GM21717 (cell line): ENCODE data around the gene MCEE.
"Not testable (repeated sequence)": the region's sequence is repeated elsewhere in the genome, so short reads cannot be mapped to it uniquely, and the experiment has no call there.

Experiments
- ATAC-seq: cut with Tn5 transposase; IDR thresholded peaks from one replicate; pipeline ENCODE4 v1.9.1; 2021; ENCODE audit warnings: mild to moderate bottlenecking, moderate library complexity; ENCODE audit not compliant: unreplicated experiment

The MCEE gene

DNA sequence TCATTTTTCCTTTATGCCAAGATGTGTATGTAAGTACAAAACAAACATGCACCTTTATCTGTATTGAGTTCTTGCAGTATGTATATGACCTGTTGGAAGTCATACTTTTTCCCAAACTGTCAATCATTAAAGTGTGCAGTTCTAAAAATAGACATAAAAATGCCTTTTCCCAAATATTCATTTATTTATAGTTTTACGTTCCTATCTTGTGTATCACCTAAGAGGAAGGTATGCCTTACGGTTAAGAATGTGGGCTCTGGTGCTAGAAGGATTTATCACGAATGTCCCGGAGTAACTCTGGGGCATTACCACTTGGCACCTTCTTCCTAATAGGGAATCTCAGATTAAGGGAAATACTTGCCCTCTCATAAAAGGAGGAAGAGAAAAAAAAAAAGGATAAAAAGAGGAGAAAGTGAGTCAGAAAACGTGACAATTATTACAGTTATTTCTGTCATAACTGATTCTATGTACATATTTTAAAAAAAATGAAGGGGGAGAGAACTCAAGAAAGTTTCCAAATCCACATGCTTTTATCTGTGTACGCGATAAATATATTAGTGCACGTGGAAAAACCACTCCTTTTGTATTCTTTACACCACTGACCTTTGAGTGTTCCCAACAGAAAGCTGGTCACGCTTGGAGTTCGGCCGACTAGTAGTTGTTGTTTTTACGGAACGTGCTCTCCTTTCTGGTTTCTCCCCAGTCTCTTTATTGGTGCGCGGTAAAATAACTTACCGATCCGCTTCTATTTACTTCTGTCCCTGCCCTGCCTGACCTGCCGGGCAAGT lies 721 bp downstream of the MCEE start:
- ATAC-seq, result no peak

DNA sequence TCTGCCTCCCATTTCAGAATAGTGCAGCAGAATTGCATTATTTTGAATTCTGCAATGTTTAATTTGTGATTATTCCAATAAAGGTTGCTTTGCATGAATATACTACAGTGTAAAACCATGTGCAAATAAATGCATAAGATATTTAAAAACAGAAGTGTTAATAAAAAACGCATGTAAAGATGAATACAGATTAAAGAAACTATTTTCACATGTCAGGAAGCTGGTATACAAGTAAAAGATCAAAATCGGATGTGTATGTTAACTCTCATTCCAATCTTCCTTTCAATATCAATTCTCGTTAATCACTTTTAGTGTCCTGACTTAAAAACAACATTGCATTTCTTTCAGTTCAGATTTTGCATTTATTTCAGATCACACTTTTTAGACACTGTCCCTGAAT lies 3.1 kb downstream of the MCEE start:
- ATAC-seq, result no peak

DNA sequence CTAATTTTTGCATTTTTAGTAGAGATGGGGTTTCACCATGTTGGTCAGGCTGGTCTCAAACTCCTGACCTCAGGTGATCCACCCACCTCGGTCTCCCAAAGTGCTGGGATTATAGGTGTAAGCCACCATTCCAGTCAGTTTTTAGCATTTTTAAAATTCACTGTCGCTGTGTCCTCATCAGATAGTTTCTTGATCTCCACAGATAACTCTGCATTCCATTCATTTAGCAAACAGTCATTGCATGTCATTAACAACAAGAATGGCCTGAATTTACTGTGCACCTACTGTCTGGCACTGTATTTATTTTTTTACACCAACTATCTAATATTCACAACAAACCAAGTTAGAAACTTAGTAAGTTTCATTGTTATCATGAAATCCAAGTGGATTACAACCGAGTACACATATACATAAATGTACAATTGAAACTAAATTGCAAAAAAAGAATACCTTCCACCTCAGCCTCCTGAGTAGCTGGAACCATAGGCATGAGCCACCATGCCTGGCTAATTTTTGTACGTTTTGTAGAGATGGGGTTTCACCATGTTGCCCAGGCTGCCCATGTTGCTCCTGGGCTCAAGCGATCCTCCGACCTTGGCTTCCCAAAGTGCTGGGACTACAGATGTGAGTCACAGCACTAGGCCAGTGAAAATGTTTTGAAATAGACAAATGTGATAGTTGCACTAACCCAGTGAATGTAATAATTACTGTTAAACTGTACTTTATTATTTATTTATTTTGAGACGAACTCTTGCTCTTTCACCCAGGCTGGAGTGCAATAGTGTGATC lies 4.3 kb downstream of the MCEE start:
- no peak for ATAC-seq

DNA sequence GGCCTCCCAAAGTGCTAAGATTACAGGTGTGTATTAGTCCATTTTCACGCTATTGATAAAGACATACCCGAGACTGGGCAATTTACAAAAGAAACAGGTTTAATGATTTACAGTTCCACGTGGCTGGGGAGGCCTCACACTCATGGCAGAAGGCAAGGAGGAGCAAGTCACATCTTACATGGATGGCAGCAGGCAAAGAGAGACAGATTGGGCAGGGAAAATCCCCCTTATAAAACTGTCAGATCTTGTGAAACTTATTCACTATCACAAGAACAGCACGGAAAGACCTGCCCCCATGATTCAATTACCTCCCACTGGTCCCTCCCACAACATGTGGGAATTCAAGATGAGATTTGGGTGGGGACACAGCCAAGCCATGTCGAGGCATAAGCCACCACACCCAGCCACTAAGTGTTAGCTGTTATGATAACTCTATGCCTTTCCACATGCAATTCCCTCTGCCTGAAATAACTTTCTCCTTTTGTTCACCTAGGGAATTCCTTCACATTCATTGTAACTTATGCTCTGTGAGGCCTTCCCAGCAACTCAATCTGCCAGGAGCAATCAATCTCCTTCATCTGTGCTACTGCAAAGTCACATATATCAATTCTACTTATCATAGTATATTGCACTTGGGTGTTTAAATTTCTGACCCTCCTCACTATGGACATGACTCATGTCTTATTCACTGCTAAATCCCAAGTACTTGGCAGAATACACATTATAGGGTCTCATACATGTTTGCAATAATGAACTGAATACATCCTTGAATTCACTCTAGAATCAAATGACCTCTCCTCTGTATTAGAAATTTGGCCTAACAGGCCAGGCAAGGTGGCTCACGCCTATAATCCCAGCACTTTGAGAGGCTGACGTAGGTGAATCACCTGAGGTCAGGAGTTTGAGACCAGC lies 7.4 kb downstream of the MCEE start:
- ATAC-seq, result no peak

DNA sequence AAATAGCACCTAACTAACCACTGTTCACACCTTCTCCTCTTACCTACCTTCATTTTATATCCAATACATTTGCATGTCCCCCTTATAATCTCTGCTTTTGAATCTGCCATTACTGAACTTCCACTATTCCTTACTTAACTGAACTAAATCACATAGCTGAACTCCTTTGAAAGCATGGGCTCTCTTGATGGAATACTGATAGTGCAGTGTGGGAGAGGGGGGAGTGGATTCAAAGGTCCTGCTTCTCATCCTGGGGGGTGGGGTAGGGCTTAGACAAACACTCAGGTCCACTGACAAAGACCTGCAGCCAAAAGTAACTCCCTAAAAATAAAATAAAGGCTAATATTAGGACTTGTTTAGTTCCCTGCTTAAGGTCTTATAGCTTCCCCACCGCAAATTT lies 8.6 kb downstream of the MCEE start:
- no peak for ATAC-seq

DNA sequence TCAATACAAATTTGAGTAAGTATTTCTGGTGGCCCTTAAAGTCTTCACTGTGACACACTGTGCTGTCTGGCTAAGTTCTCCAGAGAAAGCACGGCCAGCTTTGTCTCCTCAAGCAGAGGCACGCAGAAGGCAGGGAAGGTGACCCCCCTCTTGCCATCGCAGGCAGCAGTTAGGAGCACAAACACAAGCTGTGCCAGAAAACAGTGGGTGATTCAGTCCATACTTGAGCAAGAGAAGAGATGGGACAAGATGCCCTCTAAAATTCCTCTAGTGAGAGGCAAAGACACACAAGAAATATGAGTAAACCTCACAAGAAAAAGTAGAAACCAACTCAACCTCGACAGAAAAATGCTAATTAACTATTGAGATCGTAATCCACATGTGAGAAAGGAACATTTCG lies 9.8 kb downstream of the MCEE start:
- ATAC-seq, result no peak

DNA sequence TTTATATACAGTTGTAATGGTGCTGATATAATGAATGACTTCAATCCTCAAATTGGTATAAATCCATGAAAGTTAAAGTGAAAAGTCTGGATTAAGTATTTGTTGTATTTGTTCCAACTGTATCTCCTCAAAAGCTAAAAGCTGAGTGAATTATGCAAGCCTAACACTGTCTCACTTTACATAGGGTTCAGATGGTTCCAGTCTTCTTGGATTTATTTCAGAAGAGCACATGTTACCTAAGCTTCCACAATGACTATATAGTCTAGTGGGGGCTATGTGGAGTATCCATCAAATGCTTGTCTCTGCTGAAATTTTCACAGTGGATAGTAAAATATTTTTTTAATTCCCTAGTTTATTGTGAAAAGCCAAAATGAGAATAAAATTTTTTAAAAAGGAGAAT lies 13.0 kb downstream of the MCEE start:
- ATAC-seq, result no peak

DNA sequence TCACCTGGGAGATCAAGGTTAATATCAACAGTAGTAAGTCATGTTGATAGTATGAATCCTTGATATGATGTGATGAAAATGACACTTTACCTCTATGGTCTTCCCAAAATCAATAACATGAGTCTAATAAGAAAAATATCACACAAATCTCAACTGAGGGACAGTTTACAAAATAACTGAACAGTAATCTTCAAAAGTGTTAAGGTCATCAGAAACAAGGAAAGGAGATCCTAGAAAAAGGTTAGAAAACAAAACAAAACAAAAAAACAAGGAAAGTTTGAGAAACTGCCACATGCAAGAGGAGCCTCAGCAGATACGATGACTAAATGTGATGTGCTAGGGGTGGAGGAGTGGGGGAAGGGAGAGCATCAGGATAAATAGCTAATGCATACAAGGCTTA lies 16.2 kb downstream of the MCEE start:
- ATAC-seq, result no peak

DNA sequence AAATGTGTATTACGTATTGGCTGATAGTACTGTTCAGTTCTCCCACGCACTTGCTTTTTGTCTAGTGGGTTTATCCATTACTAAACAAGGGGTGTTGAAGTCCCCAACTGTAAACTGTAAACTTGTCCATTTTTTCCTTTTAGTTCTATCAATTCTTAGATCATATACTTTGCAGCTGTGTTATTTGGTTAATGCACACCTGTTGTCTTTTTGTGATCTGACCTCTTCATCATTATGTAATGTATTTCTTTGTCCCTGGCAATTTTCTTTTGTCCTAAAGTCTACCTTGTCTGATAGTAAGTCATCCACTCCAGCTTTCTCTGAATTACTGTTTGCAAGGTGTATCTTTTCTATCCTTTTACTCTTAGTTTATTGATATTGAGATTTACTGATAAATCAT lies 21.9 kb downstream of the MCEE start:
- ATAC-seq, result no peak

DNA sequence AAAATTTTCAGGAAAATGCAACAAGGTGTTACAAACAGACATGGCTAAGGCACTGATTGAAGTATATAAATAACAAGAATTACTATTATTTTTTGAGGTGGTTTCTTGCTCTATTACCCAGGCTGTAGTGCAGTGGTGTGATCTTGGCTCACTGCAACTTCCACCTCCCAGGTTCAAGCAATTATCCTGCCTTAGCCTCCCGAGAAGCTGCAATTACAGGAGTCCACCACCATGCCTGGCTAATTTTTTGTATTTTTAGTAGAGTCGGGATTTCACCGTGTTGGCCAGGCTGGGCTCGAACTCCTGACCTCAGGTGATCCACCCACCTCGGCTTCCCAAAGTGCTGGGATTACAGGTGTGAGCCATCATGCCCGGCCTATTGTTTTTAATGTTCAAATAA lies 23.6 kb downstream of the MCEE start:
- ATAC-seq, result not testable (repeated sequence)

DNA sequence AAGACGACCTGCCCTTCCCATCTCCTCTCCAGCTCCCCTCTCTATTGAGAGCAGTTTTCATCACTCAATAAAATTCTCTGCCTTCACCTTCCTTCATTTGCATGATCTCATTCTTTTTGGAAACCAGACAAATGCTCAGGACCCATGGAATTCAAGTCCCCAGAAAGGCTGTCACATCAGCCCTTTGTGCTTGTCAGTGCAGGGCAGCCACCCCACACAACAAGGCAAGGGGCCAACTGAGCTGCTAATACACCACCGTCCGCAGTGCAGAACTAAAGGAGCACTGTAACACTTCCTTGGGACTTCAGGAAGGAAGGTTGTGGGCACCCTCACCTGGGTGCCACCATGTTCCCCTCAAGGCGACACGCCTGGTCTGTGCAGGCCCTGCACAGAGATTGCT lies 26.2 kb downstream of the MCEE start:
- no peak for ATAC-seq

DNA sequence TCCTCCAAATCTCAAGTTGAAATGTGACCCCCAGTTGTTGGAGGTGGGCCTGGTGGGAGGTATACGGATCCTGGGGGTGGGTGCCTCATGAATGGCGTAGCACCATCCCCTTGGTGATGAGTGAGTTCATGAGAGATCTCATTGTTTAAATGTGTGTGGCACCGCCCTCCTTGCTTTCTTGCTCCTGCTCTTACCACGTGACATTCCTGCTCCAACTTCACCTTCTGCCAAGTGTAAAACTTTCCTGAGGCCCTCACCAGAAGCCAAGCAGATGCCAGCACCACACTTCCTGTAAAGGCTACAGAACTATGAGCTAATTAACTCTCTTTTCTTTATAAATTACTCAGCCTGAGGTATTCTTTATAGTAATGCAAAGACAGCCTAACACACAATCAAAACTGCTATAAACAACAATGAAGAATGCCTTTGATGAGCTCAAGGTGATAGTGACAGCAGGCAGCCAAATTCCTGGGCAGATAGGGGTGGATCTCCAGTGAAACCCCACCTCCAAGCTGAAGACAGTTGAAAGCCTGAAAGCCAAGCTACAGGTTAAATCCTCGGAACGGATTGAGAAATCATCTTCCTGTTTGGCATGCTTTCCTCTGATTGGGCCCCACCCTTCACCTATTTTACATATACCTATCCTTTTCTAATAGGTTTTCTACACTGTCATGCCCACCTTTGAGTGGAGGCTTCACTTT lies 26.9 kb downstream of the MCEE start:
- no peak for ATAC-seq

DNA sequence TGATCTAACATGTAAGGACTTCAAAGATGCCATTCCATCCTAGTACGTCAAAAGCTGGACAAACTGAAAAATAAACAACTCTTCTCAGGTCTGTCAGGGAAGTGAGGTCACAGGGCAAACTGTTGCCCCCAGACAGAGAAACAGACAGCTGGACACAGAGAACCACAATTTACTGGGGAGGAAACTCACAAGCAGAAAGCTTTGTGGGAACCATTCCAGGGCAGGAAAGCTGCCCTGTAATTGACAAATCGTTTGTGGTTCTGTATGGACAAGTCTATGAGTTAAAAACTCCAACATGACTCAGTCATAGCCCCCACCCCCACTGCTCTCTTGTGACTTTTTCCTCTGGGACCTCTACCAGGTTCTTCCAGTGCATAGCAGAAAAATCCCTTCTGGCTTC lies 28.4 kb downstream of the MCEE start:
- no peak for ATAC-seq

DNA sequence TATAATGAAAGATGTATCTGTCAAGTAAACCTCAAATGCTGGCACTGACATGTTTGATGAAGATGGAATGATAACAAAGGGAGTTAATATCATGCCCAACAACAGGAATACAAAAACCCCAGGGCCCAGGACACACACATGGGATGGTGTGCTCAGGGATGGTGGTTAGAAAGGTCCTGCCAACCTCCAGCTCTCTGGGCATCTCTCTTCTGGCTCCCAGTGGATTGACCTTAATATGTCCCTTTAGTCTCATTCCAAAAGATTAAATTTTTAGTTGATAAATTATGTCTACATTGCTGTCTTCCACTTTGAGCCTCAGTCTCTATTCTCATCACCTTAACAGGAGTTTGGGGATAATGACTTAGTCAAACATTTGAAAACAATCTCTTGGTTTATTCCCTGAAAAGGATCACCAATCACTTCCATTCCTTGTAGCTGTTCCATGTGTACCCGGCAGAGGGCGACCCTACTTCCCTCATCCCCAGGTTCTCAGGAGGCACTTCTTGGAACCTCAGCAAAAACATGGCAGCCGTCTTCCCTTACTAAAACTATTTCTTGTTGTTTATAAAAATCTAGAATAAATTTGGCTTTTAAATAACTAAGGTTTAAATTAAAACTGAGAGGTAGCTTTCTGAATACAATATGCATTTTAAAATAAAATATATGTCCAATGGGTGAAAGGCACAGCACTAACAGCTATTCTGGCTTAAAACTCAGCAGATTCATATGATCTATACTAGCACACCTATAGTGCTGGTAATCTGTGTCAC lies 29.6 kb downstream of the MCEE start:
- no peak for ATAC-seq

DNA sequence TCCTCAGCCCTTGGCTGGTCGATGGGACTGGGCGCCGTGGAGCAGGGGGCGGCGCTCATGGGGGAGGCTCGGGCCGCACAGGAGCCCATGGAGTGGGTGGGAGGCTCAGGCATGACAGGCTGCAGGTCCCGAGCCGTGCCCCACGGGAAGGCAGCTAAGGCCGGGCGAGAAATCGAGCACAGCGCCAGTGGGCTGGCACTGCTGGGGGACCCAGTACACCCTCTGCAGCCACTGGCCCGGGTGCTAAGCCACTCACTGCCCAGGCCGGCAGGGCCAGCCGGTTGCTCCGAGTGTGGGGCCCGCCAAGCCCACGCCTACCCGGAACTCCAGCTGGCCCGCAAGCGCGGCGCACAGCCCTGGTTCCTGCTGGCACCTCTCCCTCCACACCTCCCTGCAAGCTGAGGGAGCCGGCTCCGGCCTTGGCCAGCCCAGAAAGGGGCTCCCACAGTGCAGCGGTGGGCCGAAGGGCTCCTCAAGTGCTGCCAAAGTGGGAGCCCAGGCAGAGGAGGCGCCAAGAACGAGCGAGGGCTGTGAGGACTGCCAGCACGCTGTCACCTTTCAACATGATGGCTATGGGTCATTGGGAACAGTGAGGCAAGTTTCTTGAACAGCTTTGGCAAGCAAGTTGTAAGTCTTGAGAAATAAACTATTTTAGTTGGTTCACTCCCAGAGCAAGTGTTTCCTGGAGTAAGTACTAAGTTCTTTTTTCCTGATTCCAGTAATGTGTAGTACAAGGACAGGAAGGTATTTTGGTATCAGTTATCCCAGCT lies 37.4 kb downstream of the MCEE start:
- not testable (repeated sequence) for ATAC-seq

DNA sequence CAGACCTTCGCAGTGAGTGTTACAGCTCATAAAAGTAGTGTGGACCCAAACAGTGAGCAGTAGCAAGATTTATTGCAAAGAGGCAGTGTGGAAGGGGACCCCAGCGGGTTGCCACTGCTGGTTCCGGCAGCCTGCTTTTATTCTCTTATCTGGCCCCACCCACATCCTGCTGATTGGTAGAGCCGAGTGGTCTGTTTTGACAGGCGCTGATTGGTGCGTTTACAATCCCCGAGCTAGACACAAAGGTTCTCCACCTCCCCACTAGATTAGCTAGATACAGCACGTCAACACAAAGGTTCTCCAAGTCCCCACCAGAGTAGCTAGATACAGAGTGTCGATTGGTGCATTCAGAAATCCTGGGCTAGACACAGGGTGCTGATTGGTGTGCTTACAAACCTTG lies 38.2 kb downstream of the MCEE start:
- not testable (repeated sequence) for ATAC-seq

DNA sequence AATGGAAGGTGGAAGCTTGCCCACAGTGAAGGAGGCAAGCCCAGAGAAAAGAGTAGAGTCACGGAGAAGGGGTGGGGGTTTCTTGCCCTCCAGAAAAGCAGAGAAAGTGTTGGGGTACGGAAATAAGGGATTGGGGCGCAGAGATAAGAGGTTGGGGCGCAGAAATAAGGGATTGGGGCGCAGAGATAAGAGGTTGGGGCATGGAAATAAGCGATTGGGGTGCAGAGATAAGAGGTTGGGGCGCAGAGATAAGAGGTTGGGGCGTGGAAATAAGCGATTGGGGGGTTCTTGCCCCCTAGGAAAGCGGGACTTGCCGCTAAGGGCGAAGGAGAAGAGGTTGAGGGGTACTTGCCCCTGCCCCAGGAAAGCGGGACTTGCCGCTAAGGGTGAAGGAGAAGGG lies 40.6 kb downstream of the MCEE start:
- ATAC-seq, result not testable (repeated sequence)

DNA sequence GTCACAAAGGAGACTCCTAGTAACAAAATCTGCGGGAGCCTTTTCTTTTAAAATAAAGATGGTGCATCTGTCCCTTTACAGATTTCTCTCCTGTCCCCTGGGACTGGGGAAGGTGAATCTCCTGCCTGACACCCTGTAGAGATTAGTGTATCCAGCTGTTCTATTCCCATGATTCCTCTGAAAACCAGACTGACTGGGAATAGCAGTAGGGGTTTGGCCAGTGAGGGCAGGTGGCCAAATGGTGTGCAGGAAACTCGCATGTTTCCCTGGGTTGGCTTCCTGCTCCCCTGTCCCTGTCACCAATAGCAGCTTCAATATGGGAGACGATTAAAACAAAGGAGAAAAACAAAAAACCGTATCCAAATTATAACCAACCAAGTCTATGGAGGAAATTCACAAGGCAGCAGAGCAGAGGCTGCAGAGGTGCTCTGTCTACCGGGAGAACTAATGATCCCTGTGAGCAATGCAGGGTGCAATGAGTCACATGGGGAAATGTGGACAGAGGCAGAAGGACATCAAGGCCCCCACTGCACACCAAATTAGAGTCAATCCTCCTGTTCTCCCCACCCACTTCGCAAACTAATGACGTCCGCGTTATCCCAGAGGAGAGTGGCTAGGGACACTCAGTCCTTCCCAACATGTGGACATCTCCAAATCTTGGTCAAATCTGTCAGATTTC lies 44.6 kb downstream of the MCEE start:
- not testable (repeated sequence) for ATAC-seq
